CD4-positive, alpha-beta T cell treated with Interleukin-4 for 1 hour (primary cell): Measurements from ENCODE around the gene ANO9.
"Not testable (repeated sequence)": the region's sequence is repeated elsewhere in the genome, so short reads cannot be mapped to it uniquely, and the experiment has no call there.

ENCODE experiments used
- DNase-seq, 2 donors: peaks; one replicate each; pipeline ENCODE4 v3.0.0-alpha.2; 2020 to 2022

The ANO9 gene

GRCh38 chr11:452203-452744 lies 10.5 kb upstream of the ANO9 start:
- no peak for DNase-seq

GRCh38 chr11:451738-452137 lies 9.9 kb upstream of the ANO9 start:
- DNase-seq = no peak

DNA sequence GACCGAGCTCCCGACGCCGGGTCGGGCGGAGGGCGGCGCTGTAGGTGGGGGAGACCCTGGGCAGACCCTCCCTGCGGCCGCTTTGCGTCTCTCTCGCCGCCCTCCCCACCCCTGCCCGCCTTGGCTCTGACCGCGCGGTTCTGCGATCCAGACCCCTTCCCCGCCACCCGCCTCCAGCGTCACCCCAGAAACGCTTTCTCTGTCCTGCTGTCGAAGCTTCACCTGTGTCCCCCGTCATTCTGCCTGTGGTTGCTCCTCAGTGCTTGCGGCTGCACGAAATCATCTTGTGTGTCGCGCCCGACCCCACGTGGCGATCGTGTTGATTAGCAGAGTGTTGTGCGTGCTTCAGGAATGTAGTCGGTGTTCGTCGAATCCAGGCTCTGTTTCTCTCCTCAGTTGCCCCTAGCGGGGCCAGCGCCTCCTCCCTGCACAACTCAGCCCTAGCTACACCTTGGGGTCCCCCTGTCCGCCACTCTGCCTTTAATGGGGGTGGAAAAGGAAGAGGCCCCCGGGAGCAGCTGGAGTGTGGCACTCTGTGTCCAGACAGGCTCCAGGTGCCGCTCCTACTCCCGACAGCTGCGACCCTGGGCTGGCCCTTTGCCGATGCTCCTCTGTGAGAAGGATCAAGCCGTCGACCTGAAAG lies 9.1 kb upstream of the ANO9 start:
- DNase-seq = peak; percentile 83 to 84

DNA sequence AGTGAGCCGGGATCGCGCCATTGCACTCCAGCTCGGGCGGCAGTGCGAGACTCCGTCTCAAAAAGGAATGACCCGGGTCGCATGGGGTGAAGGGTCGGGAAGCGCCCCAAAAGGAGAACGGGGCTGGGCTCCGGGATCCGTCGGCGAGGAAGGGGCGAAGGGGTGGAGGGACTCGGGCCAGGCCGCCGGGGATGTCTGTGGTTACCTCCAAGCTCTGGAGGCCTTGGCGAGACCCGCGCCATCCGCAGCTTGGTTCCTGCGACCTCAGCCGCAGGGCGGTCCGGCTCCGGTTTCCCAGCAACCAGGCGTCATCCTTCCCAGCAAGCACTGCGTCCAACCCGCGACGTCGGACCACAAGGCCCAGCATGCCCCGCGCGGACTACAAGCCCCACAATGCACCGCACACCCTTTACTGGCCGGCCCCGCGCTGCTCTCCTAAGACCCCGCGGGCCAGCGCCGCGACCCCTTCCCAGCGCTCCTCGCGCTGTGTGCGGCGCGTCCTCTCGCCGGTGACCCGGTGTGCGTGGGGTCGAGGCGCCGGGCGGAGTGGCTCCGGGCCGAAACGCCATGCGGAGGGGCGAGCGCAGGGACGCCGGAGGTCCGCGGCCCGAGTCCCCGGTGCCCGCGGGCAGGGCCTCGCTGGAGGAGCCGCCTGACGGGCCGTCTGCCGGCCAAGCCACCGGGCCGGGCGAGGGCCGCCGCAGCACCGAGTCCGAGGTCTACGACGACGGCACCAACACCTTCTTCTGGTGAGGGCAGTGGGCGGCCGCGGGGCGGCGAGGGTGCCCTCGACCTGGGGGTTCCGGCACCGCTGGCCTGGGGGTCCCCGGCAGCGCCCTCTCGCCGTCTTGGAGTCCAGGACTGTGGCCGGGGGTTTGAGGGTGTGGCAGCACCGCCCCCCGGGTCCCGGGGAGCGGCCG lies 8.3 kb upstream of the ANO9 start, which contains the start of gene PTDSS2:
PTDSS2 (plus strand) TSS at position 391 of the 920 bp plus-strand sequence; CDS start at position 568, 177 bp downstream.
- DNase-seq = peak; percentile 94

DNA sequence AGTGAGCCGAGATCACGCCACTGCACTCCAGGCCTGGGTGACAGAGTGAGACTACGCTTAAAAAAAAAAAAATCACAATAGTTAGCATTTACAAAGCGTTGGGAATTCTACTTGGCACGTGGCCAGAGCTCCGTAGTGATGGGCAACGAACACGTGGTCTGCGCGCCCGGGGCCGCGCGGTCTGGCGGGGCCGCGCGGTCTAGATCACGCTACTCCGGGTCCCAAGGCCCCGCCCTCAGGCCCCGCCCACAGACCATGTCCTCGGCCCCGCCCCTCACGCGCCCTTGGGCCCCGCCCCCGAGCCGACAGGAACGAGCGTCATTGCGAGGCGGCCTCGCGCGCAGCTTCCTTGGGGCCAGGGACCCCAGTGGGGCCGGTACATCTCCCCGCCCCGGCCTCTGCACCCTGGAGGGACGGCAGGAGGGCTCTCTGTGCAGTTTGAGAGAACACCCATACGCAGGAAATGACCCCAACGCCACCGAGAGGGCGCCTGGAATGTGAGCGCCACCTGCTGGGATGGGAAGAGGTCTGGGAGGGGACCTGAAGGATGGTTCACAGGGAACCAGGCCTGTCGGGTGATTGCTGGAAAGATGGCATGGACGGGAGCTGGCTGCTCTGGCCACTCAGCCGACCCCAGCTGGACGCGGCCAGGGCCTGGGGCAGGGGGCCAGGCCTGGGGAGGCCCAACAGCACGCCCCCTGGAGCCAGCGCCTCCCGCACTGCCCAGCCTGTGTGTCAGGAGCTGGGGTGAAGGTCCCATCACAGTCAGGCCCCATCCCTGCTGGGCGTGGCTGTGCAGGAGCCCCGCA lies 6.3 kb upstream of the ANO9 start:
- peak; percentile 92 to 94 for DNase-seq

DNA sequence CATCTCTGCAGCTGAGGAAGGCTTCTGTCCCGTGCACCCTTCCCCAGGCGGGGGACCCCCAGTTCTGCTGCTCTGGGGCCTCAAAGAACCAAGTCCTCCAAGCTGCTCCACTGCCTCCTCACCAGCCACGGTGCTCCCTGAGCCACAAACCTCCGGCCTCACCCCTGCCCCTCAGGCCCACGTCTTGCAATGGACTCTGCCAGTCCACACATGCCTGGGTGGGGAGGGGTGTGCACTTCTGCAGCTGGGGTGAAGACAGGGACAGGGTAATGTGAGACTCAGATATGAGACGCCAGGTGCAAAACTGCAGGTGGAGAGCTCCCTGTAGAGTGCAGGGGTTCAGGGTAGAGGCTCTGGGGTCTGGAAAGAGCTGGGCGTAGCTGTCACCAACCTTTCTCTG lies 5.1 kb upstream of the ANO9 start:
- no peak for DNase-seq

- DNase-seq = no peak
Observed at GRCh38 chr11:445765-446588, 4.2 kb upstream of the ANO9 start.

GRCh38 chr11:444396-445144 lies 2.8 kb upstream of the ANO9 start:
- no peak for DNase-seq

DNA sequence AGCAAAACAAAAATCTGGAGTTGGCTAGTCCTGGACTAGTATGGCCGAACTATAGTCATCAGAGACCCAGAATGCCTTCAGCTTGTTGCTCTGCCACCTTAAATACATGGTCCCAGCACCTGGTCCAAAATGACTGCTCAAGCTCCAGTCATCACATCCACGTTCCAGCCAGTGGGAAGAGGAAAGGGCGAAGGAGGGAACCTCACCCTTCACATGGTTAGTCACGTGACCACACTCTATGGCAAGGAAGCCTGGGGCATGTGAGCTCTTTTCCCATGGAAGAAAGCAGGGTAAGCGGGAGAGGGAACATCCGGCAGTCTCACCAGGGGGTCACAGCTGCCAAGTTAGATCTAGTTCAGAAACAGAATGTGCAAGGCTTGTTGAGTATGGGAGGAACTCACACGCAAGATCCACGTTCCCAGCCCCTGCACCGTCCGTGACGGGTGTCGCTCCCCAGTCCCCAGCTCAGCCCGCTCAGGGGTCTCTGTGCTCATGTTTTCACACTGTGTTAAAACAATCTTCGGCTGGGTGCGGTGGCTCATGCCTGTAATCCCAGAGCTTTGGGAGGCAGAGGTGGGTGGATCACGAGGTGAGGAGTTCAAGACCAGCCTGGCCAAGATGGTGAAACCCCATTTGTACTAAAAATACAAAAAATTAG lies 1.9 kb upstream of the ANO9 start:
- DNase-seq = no peak

GRCh38 chr11:442611-443081 lies 835 bp upstream of the ANO9 start:
- no peak for DNase-seq

- no peak for DNase-seq
Observed at GRCh38 chr11:441043-441417, 781 bp downstream of the ANO9 start.

DNA sequence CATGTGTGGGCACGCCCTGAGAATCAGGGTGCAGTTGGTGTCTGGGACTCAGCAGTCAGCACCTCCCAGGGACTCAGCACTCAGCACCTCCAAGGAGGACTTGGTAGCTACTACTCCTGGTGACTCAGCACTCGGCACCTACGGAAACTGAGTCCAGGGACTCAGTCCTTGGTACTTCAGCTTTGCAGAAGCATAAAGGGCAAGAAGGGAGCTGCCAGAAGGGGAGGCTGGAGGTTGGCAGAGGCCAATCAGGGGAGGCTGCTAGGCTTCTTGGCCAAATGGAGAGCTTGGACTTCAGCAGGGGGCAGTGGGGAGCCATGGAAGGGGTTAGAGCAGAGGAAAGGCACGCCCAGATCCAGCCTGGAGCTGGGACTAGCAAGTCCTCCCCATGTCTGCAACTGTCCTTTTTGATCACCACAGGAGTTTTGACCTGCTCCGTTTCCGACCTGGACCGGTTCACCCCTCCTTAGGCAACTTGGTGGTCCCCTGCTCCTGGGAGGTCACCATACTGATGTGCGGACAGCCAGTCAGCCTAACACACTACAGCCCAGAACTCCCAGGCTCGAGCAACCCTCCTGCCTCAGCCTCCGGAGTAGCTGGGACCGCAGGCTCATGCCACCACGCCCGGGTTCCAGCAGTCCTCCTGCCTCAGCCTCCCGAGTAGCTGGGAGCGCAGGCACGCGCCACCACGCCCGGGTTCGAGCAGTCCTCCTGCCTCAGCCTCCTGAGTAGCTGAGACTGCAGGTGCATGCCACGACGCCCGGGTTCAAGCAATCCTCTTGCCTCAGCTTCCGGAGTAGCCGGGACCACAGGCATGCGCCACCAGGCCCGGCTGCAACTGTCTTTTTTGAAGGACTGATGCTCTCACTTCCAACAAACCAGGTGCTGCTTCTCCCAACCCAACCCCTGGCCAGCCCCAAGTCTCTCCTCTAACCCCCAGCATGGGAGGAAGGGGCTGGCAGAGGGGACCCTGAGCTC lies 1.5 kb downstream of the ANO9 start:
- DNase-seq = no peak

DNA sequence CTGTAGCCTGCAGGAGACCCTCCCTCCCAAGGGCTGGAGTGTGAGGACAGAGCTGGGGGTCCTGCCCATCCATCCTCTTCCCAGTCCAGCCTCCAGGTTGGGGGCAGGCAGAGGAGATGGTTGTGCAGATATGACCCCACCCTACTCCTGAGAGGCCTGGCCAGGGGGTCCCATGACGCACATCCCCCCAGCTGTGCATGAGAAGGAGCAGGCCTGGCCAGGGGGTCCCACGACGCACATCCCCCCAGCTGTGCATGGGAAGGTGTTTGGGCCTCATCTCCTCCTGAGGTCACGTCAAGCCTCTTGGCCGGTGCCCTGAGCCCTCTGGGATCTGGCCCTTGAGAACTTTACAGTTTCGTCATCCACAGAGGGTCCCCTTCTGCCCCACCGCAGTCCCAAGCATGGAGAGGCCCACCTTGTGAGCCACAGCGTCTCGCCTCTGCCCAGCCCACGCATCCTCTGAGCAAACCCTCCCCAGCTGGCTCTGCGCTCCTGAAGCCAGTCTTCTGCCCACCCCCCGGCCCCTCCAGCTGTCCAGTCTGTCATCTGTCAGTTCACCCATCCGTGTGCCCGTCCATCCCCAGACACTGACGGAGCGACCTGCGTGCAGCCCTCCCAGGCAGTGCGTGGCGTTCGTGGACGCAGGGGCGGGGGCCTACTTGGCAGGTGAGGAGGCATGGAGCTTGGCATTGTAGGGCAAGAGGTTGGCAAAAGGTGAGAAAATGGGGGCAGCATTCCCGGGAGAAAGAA lies 2.3 kb downstream of the ANO9 start:
- DNase-seq = no peak

- no peak for DNase-seq
Observed at GRCh38 chr11:438101-438844, 3.5 kb downstream of the ANO9 start.

GRCh38 chr11:437228-437870 lies 4.5 kb downstream of the ANO9 start:
- no peak for DNase-seq

DNA sequence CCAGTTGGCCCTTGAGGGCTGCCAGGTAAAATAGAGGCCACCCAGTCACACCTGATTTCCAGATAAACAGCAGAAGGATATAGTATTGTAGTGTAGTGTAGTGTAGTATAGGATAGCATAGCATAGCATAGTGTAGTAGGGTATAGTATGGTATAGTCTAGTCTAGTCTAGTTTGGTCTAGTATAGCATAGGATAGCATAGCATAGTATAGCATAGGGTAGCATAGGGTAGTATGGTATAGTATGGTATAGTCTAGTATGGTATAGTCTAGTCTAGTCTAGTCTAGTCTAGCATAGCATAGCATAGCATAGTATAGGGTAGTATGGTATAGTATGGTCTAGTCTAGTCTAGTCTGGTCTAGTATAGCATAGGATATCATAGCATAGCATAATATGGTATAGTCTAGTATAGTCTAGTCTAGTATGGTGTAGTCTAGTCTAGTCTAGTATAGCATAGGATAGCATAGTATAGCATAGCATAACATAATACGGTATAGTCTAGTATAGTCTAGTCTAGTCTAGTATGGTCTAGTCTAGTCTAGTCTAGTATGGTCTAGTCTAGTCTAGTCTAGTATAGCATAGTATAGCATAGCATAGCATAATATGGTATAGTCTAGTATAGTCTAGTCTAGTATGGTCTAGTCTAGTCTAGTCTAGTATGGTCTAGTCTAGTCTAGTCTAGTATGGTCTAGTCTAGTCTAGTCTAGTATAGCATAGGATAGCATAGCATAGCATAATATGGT lies 6.6 kb downstream of the ANO9 start:
- not testable (repeated sequence) for DNase-seq

GRCh38 chr11:434496-434895 lies 7.3 kb downstream of the ANO9 start:
- DNase-seq = no peak
